ENCODE measurements around the gene P2RY12.
"Not testable (repeated sequence)": the region's sequence is repeated elsewhere in the genome, so short reads cannot be mapped to it uniquely, and the experiment has no call there.

P2RY12 gene

GRCh38 chr3:151392191-151392590 is 7.6 kb upstream of the P2RY12 start:
- DNase-seq, result not testable (repeated sequence)

DNA sequence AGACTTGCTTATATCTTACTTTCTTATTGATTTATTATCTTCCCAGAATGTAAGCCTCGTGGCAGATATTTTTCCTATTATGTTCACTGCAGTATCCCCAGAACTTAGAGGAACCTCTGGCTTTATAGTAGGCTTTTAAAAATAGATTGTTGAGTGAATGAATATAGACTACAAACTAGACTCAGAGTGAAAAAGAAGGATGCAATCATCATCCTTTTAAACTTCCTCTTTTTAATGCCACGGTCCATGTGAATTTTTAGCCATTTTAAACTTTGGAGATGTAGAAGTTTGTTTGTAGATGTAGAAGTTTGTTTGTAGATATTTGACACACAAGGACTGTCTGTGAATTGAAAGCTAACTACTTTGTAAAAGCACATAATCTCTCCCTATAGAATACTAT is 7.2 kb upstream of the P2RY12 start:
- DNase-seq, result no peak

DNA sequence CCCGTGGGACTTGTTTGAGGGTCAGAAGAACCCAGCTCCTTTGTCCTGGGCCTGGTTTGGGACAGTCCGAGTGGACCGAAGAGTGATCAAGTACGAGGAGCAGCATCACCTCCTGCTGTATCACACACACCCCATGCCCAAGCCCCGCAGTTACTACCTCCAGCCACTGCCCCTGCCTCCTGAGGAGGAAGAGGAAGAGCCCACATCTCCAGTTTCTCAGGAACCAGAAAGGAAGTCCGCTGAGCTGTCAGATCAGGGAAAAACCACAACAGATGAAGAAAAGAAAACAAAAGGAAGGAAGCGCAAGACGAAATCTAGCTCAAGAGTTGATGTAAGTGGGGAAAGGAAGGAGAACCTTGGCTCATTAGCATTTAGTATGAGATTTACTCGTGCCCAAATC is 3.3 kb upstream of the P2RY12 start:
- no peak for DNase-seq

DNA sequence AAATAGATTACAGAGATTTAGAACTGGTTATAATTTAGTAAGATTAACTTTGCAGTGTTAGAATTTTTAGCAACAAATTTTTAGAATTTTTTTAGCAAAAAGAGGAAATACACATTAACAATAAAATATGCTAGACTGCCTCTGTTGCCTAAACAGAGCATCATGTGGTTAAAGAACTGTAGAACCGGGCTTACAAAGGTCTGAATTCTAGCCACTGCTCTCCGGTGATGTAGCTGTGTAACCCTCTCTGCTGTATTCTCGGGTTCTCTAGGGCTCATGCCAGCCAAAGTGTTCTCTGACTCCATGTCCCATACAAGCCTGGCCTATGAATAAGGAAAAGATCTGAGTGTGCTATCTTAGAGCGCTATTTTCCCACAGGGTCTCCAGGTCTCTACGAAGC is 2.9 kb upstream of the P2RY12 start:
- no peak for DNase-seq

- DNase-seq, result no peak
Measured at GRCh38 chr3:151386056-151386455, 1.5 kb upstream of the P2RY12 start.

DNA sequence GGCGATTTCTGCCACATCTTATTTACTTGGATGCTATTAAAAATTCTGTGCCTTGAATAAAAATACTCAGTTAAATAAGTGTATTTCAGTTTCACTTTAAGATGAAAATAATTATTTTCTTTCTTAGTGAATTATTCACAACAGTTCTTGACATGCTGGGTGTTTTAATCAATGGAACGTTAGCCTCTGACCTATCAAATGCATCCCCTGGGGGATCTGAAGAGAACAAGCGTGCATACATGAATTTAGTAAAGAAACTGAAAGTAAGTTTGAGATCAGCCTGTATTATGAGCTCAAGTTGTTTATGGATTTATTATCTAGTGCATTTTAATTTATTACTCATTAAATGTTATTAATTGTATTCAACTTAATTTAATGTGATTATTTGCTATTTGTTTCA is 597 bp downstream of the P2RY12 start:
- no peak for DNase-seq

- DNase-seq, result no peak
Measured at GRCh38 chr3:151383111-151383510, 1.4 kb downstream of the P2RY12 start.

- DNase-seq, result no peak
Measured at GRCh38 chr3:151382671-151383070, 1.9 kb downstream of the P2RY12 start.

GRCh38 chr3:151379083-151379734 is 5.3 kb downstream of the P2RY12 start:
- peak; percentile 34 for DNase-seq

GRCh38 chr3:151377768-151378385 is 6.7 kb downstream of the P2RY12 start:
- DNase-seq, result no peak

GRCh38 chr3:151372063-151372820 is 12.3 kb downstream of the P2RY12 start:
- DNase-seq, result no peak

DNA sequence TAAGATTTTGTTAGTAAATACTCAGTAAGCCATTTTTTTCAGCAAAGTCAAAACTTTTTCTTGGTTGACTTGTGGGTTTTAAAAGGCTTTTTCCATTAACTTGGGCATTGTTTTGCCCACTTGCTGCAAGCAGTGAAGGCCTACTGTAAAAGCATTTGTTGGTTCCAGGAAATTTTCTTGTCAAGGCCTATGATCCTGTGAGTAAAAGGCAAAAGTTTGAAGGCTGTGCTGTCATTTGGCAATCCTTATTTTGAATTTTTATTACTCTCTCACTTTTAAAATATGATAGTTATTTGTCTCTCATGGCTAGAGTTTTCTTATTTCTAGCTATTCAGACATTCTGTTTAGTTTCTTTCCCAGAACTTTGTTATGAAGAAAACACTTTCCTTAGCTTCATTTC is 13.0 kb downstream of the P2RY12 start:
- DNase-seq, result no peak

- DNase-seq, result no peak
Measured at GRCh38 chr3:151367448-151367847, 17.1 kb downstream of the P2RY12 start.

- DNase-seq, result no peak
Measured at GRCh38 chr3:151366993-151367392, 17.6 kb downstream of the P2RY12 start.

DNA sequence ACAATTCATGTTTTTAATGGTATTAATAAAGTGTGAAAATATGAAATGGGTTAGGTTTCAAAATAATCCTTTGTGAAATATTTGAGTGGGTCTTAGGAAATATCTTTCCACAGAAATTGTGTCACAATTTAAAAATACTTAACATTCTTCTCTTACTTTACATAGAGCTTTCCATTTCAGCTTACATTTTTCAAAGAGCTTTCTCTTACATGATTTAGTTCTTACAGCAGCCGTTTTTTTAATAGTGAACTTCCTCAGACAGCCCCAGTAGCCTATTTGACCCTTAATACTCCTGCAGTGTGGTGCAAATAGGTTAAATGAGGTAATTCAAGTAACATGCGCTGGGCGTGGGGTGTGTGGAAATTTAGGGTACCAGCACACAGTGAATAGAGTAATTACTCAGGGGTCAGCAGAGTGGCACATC is 21.8 kb downstream of the P2RY12 start:
- DNase-seq, result no peak

DNA sequence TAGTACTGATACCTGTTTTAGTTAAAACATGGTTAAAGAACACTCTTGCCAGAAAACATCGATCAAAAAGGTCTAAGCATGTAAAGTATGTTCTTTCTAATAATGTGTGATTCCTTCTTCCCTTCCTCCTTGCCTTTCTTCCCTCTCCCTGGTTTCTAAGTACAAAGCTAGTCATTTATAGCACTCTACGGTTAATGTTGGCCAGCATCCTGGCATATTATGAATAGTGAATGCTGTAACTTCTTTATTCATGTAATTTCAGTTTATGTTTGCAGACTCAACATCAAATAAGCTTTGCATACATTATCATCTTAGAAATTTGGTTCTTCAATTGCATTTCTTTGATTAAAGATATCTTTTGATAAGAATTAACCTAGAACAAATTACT is 27.1 kb downstream of the P2RY12 start:
- no peak for DNase-seq

- DNase-seq, result no peak
Measured at GRCh38 chr3:151356794-151357462, 27.6 kb downstream of the P2RY12 start.

GRCh38 chr3:151351648-151352047 is 32.9 kb downstream of the P2RY12 start:
- DNase-seq, result no peak

GRCh38 chr3:151351219-151351618 is 33.3 kb downstream of the P2RY12 start:
- DNase-seq, result no peak

- no peak for DNase-seq
Measured at GRCh38 chr3:151350656-151351055, 33.9 kb downstream of the P2RY12 start.

DNA sequence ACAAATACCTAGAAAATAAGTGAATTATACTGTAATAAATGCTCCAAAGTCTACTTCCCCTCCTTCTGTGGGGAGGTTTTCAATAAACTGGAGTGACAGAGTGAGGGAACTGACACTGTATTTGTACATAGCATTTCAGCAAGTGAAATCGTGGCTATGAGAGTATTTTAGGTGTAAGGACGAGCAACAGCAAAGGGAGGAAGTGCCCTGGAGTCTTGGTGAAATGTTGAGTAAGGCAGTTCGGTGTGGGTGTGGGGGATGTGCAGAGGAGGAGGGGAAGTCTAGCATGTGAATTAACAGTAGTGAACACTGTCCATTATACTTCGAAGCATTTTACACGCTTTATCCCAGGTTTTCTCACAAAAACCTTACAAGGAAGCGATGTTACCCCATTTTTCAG is 37.1 kb downstream of the P2RY12 start:
- DNase-seq, result no peak

DNA sequence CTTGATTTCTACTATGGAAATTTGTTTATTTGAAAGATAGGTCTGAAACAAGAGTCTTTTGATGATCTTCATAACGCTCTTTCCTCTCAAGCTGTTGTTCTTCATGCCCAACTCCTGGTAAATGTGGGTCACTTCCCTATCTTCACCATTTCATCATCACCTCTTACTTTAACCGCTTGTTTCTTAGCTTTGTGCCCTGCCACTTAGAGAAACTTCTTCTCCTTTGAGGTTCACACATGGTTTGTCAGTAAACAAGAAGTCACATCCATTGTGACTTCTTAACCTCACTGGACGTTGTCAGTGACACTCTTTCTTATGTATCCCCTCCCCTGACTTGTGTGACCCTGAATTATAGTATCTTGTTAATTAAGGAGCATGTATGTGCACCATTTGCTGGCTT is 38.3 kb downstream of the P2RY12 start:
- no peak for DNase-seq

DNA sequence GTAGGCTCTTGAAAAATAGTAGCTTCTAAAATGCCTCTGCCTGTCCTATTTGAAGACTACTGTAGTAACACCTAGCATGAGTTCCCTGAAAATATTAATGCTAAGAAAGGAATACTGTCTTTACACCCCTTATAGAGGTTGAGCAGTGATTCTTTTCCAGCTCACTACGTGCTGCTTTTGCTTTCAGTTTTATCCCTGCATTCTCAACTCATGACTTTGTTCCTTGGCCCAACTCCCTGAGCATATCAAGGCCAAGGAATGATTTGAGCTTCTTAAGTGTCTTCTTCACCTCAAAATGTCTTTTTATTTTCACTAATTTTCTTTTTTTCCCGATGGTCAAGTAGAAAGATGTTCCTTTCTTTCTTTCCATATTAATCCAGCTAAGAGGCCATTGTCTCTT is 38.7 kb downstream of the P2RY12 start:
- no peak for DNase-seq

GRCh38 chr3:151331696-151332095 is 52.9 kb downstream of the P2RY12 start:
- no peak for DNase-seq

All from DMS 273 treated with DMSO at 0.1 percent for 48 hours (cell line).